Putamen (tissue), 1 donor: ENCODE results near the gene EEIG1.
A peak's percentile ranks its signal among the peaks of the same experiment; 100 is the strongest.

ENCODE experiments used
- DNase-seq: peaks from one replicate; pipeline ENCODE4 v3.0.0-alpha.2; 2016; ENCODE audit warnings: low spot score

The EEIG1 gene

GRCh38 chr9:127974769-127975261 lies 6.0 kb downstream of the EEIG1 start:
- DNase-seq = no peak

GRCh38 chr9:127974001-127974768 lies 6.6 kb downstream of the EEIG1 start:
- DNase-seq = no peak

- no peak for DNase-seq
These were observed 7.4 kb downstream of the EEIG1 start for GRCh38 chr9:127973169-127974000.

GRCh38 chr9:127972236-127972871 lies 8.4 kb downstream of the EEIG1 start:
- DNase-seq = peak; percentile 82

- DNase-seq = peak; percentile 97
These were observed 9.2 kb downstream of the EEIG1 start for GRCh38 chr9:127971357-127972235.

- no peak for DNase-seq
These were observed 10.1 kb downstream of the EEIG1 start for GRCh38 chr9:127970401-127971313.

- DNase-seq = no peak
These were observed 11.9 kb downstream of the EEIG1 start for GRCh38 chr9:127968700-127969383.

GRCh38 chr9:127968042-127968441 lies 12.7 kb downstream of the EEIG1 start:
- no peak for DNase-seq

- no peak for DNase-seq
These were observed 13.5 kb downstream of the EEIG1 start for GRCh38 chr9:127967151-127967809.

GRCh38 chr9:127966416-127967150 lies 14.2 kb downstream of the EEIG1 start:
- DNase-seq = no peak

GRCh38 chr9:127965953-127966352 lies 14.8 kb downstream of the EEIG1 start:
- DNase-seq = no peak

GRCh38 chr9:127963359-127964064 lies 17.3 kb downstream of the EEIG1 start:
- DNase-seq = no peak

GRCh38 chr9:127963041-127963358 lies 17.8 kb downstream of the EEIG1 start:
- no peak for DNase-seq

- no peak for DNase-seq
These were observed 18.5 kb downstream of the EEIG1 start for GRCh38 chr9:127962278-127962677.

GRCh38 chr9:127961613-127962155 lies 19.1 kb downstream of the EEIG1 start:
- no peak for DNase-seq

- DNase-seq = no peak
These were observed 19.7 kb downstream of the EEIG1 start for GRCh38 chr9:127961155-127961490.

- no peak for DNase-seq
These were observed 20.2 kb downstream of the EEIG1 start for GRCh38 chr9:127960410-127961154.
